Inflammatory macrophage (primary cell): ENCODE data around the gene RFESD.
"Not testable (repeated sequence)": the region's sequence is repeated elsewhere in the genome, so short reads cannot be mapped to it uniquely, and the experiment has no call there.

Experiments used
- DNase-seq, 2 donors: peaks; one replicate each; pipeline ENCODE4 v3.0.0-alpha.2; 2020 to 2022

Gene RFESD

DNA sequence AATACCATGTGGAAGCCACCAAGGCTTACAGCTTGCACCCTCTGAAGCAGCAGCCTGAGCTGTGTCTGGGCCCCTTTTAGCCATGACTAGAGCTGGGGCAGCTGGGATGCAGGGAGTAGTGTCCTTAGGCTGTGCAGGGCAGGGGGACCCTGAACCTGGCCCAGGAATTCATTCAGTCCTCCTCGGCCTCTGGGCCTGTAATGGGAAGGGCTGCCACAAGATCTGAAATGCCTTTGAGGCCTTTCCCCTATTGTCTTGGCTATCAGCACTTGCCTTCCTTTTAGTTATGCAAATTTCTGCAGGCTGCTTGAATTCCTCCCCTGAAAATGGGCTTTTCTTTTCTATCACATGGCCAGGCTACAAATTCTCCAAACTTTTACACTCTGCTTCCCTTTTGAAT is 17.6 kb upstream of the RFESD start:
- no peak for DNase-seq

- DNase-seq = no peak
Observed at GRCh38 chr5:95630394-95630917, 16.1 kb upstream of the RFESD start.

DNA sequence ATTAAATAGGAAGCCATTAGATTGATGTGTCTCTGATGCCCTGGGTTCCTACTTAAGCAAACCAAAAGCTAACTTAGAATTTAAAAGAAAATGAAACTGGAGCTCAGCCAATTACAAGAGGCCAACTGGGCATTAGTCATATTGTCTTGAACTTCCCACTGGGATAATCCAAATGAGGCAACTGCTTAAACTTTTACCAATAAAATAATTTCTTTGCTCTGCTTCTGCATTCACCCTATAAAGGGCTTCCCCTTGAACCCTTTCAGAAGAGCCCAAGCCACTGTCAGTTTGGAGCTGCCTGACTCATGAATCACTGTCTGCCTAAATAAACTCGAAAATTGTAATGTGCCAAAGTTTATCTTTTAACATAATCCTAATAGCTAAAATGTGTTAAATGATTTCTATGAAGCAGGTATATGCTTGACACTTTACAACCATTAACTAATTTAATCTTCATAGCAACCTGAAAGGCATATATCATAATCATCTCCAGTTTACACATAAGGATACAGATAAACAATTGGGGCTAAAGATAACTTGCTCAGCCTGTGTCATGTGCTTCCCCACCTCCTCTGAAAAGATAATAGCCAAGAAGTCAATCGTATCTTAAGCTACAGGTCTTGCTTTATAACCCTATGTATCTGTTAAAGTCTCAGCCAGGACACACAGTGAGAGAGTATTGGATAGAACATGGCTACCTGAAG is 15.2 kb upstream of the RFESD start:
- DNase-seq = peak in 1 of 2 donors; percentile 32

DNA sequence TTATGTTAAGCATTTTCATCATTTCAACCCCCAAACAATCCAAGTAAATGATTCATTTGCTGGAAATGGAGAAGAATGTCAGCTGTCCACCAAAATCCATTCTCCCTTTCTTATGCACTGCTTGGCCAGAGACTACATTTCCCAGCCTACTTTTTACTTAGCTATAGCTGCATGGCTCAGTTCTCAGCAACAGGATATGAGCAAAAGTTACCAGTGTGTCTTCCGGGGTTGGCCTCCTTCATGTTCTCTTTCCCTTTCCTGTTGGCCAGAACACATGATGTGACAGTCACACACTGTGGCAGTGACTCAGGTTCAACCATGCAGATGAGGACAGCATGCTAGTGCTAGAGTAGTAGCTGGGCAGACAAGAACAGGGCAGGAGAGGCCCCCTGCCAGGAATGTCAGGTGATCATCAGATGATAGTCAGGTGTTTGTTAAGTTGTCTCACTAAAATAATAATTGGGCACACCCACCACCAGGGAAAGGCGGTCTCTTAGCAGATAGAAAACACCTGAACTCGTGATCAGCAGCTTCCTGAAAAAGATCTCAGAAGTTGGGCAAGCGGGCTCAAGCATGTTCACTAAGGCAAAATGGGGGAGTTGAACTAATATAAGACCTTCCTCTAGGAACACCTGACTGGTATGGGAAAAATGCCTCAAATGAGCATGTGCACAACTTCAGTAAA is 14.4 kb upstream of the RFESD start:
- DNase-seq = peak; percentile 82 to 87

GRCh38 chr5:95632942-95633341 is 13.6 kb upstream of the RFESD start:
- not testable (repeated sequence) for DNase-seq

DNA sequence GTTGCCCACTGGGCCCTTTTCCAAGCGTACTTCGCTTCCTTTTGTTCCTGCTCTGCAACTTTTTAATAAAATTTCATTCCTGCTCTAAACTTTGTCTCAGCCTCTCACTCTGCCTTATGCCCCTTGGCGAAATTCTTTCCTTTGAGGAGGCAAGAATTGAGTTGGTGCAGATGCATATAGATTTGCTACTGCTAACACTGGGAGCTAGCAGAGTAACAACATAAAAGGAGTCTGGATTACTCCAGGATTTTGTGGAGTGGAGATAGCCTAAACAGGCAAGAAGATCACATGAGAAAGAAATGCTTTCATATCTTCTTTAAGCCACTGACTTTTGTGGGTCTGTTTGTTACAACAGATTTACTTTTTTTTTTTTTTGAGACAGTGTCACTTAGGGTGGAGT is 12.9 kb upstream of the RFESD start:
- no peak for DNase-seq

DNA sequence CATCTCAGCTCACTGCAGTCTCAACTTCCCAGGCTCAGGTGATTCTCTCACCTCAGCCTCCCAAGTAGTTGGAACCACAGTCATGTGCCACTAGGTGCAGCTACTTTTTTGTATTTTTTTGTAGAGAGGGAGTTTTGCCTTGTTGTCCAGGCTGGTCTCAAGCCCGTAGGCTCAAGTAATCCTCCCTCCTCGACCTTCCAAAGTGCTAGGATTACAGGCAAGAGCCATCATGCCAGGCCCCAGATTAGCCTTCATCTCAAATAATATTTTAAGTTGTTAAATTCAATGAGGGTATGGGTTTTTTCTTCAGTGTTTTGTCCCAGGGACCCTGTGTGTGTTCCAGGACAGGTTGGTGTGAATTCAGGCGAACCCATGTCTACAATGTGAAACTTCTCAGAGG is 12.5 kb upstream of the RFESD start:
- DNase-seq = no peak

- no peak for DNase-seq
Observed at GRCh38 chr5:95638632-95639031, 7.9 kb upstream of the RFESD start.

DNA sequence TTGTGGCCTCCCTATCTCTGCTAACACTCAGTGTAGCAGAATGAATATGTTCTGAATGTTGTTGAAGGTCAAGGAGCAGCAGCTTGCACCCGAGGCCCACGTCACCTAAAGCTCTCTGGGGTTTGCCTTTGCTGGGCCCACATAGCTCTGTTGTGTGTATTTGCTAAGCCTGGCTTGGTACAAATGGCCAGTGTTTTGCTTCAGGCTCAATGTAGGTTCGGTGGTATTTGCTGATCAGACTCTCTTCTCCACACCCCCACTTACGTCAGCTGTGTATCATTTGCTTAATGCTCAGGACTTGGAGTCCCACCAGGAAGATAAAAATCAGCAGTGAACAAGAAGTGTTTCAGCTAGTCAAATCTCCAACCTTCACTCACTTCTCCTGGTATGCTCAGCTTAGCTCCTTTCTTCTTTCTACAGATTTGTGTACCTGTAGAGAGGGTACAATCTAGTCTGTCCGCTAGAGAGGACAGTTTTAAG is 4.8 kb upstream of the RFESD start:
- no peak for DNase-seq

GRCh38 chr5:95643152-95643551 is 3.4 kb upstream of the RFESD start:
- DNase-seq = no peak

DNA sequence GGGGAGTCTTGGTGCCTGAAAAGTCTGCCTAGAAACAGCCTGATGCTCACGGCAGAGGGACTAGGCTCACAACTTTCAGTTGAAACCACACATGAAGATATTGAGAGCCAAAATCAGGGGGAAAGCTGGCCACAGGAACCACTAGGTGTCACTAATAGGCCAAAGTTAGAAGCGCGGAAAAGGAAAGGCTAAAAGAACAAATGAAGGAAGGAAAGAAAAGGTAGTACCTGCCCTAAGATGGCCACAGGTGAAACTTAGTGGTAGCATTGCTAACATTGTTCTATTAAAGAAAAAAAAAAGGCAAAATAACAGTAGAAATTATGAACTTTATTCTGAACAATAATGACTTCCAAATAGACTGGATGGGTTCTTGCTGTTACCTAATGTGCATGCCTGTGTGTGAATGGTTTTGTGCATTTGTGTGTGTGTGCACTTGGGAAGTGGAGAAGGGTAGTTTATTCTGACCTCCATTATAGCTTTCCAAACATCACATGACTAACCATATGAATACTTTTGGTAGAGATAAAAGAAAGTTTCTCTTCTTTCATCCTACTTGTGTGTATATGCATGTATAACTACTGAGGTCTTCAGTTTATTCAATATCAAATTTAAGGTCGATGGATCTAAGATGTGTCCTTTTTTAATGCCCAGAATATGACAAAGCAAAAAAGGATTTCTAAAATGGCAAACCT is 2.1 kb upstream of the RFESD start:
- DNase-seq = peak; percentile 36 to 46

GRCh38 chr5:95646226-95646568 is 380 bp upstream of the RFESD start:
- DNase-seq = not testable (repeated sequence)

- DNase-seq = no peak
Observed at GRCh38 chr5:95647886-95648860, 1.6 kb downstream of the RFESD start.

- DNase-seq = no peak
Observed at GRCh38 chr5:95649274-95649673, 2.7 kb downstream of the RFESD start.

- DNase-seq = no peak
Observed at GRCh38 chr5:95649842-95650620, 3.5 kb downstream of the RFESD start.

- DNase-seq = no peak
Observed at GRCh38 chr5:95652849-95653248, 6.3 kb downstream of the RFESD start.

DNA sequence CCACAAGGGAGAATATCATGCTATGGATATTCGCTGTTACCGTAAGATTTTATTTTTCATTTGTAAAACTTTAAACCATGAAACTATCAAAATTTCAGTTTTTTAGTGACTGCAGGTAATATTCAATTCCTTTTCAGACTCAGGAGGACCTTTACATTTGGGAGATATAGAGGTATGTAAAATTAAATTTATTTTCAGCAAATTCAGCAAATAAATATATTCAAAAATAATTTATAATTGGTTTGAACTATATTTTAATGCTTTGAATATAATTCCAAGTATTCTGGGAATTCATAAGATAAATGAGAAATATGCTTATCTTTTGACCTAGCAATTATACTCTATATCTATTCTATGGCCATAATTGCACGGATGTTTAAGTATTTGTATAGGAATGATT is 7.6 kb downstream of the RFESD start:
- DNase-seq = no peak

- no peak for DNase-seq
Observed at GRCh38 chr5:95655575-95655974, 9.0 kb downstream of the RFESD start.

DNA sequence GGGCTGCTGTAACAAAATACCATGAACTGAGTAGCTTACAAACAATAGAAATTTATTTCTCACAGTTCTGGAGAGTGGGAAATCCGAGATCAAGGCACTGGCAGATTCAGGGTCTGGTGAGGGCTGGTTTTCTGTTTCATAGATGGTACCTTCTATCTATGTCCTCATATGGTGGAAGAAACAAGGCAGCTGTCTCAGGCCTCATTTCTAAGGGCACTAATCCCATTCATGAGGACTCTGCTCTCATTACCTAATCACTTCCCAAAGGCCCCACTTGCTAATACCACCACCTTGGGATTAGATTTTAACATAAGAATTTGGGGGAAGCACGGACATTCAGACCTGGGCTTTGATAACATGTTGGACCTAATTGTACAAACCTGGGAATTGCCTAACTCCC is 13.5 kb downstream of the RFESD start:
- DNase-seq = no peak

DNA sequence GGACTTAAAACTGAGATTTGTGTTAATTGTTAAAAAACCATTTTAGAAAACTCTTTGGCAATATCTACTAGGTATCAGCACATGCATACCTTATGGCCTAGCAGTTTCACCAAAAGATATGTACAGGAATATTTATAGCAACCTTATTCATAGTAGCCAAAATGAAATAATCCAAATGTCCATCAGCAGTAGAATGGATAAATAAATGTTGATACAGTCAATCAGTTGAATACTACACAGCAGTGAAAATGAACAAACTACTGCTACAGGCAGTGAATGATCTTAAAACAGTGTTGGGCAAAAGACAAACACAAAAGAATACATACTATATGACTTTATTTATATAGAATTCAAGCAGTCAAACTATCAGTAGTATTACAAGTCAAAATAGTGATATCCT is 16.4 kb downstream of the RFESD start:
- no peak for DNase-seq

GRCh38 chr5:95664204-95664786 is 17.7 kb downstream of the RFESD start:
- DNase-seq = peak; percentile 48 to 54
